HG03103 (cell line): ENCODE data around the gene NHS.

Experiments used
- ATAC-seq: cut with Tn5 transposase; IDR thresholded peaks from one replicate; pipeline ENCODE4 v1.9.1; 2021; ENCODE audit warnings: low read depth; ENCODE audit not compliant: unreplicated experiment

The NHS gene

DNA sequence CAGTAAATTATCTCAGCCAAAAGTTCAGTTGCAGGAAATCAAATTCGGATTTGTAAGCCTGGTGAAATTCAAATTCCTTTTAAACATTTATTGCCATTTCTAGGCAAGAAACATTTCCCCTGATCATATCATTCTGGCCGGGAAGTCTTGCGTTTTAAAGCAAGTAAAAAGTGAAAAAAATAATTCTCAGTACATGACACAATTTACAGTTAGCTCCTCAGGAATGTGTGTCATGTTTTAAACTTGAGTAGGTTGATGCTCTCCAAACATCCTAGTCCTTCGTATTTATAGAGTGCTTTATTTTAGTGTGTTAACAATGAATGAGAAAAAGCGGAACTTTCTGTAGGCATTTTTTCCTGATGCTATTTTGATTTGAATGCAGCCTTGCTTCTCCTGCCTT is 204.0 kb downstream of the NHS start:
- ATAC-seq: no peak

DNA sequence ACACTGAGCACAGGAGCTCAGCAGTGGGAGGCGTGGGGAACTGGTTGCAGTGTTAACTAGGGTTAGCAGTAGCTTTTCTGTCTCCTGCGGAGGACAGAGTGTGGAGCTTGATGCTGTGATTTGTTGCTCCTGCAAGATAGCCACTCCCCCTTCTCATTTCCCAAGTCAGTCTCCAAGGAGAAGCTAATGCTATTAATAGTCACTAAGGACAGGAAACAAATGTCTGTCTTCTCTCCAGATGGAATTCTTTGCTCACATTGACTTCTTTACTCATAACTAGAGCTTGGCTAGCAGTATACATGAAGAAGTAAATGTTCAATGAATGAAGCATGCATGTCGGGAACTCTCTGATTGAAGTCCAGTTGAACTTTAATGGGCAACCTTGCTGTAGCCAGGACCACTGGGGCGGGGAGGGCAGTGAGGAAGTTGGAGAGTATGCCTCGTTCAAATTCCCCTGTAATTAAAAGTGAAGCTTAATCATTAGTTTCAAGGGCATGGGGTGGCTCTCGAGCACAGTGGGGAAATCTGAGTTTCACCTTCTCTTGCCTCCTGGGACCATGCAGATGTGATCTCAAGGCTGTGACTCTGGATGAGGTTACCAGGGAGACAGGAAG is 205.6 kb downstream of the NHS start:
- ATAC-seq: no peak

- ATAC-seq: no peak
Observed at GRCh38 chrX:17581641-17582040, 206.6 kb downstream of the NHS start.

- ATAC-seq: no peak
Observed at GRCh38 chrX:17584248-17584681, 209.3 kb downstream of the NHS start.

DNA sequence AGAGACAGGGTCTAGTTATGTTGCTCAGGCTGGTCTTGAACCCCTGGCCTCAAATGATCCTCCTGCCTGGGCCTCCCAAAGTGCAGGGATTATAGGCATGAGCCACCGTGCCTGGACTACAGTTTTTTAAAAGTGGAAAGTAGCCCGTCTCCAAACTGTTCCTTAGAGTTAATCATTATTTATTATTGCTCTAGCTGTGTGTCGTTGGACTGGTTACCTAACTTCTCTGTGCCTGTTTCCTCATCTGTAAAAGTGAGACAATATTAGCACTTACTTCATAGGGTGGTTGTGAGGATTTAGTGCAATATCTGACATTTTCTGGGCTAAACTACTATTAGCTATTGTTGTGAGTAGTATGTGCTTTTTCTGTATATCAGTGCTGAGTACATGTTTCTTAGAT is 210.0 kb downstream of the NHS start:
- no peak for ATAC-seq

GRCh38 chrX:17587366-17587765 is 212.4 kb downstream of the NHS start:
- no peak for ATAC-seq

GRCh38 chrX:17588303-17588702 is 213.3 kb downstream of the NHS start:
- ATAC-seq: no peak

DNA sequence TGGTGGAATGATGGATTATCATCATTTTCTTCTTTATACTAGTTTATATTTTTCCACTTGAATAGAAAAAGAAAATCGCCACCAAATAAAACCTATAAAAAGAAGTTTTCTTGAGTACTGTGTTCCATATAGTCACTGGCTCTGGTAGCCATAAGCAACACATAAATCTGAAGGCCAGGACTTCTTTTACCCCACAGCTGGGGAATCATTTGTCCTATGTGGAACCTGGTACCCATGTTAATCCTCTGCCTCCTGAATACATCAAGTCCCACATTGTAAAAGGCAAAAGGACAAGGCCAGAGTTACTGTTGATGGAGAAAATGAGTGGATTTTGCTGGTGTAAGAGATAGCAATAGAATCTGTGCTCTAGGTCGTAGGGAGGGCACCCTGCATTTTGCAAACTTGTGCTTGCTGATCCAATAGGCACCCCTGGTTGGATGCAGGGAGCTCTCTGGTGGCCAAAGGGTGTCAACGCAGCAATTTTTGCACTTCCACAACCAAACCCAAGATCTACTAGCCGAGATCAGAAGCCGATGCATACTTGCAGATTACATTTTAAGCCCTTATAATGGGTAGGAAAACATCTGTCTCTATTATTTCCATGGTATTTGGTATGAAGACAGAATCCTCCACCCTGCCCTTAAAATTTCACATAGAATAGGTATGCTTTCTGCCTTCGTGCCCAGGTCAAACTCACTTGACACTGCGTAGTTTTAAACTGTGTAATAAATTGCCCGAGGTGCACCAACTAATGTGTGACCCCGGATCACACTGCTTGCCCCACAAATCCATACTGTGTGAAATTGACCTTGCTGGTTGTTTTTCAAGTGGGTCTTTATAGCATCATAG is 216.1 kb downstream of the NHS start:
- peak; percentile 86 for ATAC-seq

GRCh38 chrX:17591741-17592110 is 216.7 kb downstream of the NHS start:
- ATAC-seq: no peak

- no peak for ATAC-seq
Observed at GRCh38 chrX:17592117-17592516, 217.1 kb downstream of the NHS start.

DNA sequence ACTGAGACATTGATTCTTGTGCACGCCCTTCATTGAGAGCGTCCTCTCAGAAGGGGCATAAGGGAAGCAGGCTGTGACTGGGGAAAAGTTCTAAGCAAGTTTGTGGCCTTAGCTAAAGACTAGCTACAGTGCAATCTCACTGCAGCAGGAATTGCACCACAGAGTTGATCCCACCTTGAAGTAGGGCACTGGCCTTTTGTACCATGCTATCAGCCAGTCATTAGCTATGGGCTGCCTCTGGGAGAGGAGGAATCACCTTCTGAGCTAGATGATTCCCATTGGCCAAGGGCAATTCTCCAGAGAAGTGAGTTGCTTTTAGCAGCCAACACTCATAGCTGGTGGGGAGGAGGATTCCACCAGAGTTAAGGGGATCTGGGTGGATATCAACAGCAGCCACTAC is 219.7 kb downstream of the NHS start:
- ATAC-seq: no peak

DNA sequence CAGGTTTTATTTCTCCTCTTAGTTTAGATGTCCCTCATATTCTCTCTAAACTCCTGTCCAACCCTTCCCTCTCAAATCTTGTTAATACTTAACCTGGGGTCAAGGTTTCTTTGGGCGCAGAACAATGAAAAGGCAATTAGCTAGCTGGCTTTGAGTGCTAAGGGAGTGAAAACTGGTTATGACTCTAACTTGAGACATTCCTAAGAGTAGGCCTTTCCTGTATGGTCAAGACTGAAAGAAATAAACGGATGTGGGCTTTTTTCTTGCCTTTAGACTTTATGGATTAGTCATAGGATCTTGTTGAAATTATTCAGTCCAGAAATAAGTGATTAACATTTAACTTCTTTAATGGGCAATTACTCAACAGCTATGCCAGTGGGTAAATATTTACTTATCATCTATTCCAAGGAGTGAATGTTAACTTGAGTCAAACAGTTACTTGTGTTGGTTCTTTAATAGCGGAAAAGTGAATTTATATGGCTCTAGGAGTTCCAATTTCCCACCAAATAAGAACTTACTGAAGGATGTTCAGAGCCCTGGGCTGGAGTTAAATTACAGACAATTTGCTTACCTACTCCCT is 220.5 kb downstream of the NHS start:
- ATAC-seq: no peak

- ATAC-seq: no peak
Observed at GRCh38 chrX:17596061-17596460, 221.1 kb downstream of the NHS start.

- no peak for ATAC-seq
Observed at GRCh38 chrX:17596546-17597205, 221.7 kb downstream of the NHS start.

DNA sequence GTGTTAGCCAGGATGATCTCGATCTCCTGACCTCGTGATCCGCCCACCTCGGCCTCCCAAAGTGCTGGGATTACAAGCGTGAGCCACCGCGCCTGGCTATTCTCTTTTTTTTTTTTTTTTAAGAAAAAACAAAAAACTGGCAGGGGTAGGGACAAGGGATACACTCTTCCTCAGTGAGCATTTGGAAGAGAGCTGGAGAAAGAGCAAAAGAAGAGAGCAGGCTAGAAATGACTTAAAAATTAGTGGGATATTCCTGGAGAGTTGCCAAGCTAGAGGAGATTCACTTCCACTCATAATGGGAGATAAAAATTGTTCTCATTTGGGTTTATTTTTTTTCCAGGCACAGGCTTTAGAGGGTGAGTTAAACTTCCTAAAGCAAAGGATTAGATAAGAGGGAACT is 222.3 kb downstream of the NHS start:
- no peak for ATAC-seq

GRCh38 chrX:17597836-17598439 is 222.9 kb downstream of the NHS start:
- no peak for ATAC-seq

GRCh38 chrX:17601441-17602200 is 226.6 kb downstream of the NHS start:
- ATAC-seq: no peak

GRCh38 chrX:17602245-17602644 is 227.2 kb downstream of the NHS start:
- ATAC-seq: no peak

GRCh38 chrX:17603196-17603595 is 228.2 kb downstream of the NHS start:
- ATAC-seq: no peak

DNA sequence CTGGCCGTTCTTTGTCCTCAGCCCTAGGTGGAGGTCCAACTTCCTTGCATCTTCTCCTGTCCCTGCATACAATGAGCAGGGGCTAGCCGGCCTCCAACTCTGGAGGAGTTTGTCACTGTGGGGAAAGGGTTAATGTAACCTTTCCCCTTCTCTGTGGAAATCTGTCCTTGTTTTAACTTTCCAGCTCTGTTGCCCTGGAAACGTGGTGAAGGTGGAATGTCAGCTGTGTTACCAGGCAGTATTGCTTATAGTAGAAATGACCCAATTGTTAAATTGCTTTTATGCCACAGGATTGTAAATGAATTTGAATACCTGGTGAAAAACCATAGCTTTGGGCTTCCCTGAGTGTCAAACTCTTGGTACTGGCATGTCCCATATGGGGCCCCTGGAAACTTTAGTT is 230.7 kb downstream of the NHS start:
- no peak for ATAC-seq
